Dermis microvascular lymphatic vessel endothelial cell (primary cell): ENCODE measurements around the gene ARHGEF37. TPM values are rescaled to one million over a fixed set of nuclear protein-coding genes. Genes with fewer than 3 reads are reported as not detected.
"Not testable (repeated sequence)": the region's sequence is repeated elsewhere in the genome, so short reads cannot be mapped to it uniquely, and the experiment has no call there.

Source experiments
- DNase-seq, 2 donors: peaks; one replicate each; pipeline versions ENCODE4 v3.0.0 to v3.0.0-alpha.2; 2010; ENCODE audit warnings: low read depth in 2 of 2
- total RNA-seq: library from RNA; depleted of rRNA; stranded (reverse); fragments of >200 nt; gene quantifications from 2 replicates; pipeline ENCODE4 v1.2.1, GENCODE V29; 2014

Gene ARHGEF37
- total RNA-seq, 1 donor from 2014 or later, result 8.3 TPM

DNA sequence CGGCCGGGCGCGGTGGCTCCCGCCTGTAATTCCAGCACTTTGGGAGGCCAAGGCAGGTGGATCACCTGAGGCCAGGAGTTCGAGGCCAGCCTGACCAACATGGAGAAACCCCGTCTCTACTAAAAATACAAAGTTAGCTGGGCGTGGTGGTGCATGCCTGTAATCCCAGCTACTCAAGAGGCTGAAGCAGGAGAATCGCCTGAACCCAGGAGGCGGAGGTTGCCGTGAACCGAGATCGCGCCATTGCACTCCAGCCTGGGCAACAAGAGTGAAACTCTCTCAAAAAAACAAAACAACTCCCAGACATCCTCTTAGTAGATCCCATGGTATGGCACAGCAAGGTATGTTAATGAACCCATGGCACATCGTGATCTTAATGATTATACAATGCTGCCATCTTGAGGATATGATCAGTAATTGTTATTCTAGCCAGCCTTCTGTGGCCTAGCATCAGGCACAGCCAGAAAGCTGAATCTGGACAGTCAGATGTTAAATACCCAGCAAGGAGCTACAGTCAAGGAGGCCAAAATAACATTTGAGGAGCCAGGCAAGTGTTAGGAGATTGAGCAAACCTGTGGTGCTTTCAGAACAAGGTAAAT is 16.7 kb upstream of the ARHGEF37 start:
- peak; percentile 74 to 87 for DNase-seq

DNA sequence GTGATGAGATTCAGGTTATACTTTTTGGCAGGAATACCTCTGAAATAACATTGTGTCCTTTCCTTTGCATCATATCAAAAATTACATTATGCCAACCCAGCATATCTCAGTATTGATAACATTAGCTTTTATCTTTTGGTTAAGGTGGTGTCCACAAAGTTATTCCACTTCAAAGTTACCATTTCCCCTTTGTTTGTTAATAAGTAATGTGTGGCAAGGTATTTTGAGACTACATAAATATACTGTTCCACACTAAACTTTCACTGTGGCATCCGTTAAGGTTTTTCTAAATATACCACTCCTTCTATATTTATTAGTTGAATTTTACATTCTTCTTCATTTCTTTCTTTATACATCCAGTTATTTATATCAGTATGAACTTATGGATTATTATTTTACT is 14.1 kb upstream of the ARHGEF37 start:
- no peak for DNase-seq

DNA sequence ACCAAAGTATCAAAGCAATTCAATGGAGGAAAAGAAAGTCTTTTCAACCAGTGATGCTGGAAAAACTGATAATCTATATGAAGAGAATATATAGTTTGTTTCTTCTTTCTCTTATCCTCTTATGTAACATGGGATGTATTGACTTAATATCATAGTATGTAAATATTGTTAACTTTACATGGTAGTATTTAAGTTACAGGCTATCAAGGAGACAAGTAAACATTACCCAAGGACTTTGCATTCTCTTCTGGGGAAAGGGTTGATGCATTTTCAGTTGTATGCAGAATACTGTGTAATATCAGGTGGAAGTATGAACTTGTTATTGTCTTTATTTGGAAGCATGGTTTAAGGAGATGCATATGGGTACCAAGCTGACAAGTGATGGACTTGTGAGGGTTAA is 9.1 kb upstream of the ARHGEF37 start:
- no peak for DNase-seq

DNA sequence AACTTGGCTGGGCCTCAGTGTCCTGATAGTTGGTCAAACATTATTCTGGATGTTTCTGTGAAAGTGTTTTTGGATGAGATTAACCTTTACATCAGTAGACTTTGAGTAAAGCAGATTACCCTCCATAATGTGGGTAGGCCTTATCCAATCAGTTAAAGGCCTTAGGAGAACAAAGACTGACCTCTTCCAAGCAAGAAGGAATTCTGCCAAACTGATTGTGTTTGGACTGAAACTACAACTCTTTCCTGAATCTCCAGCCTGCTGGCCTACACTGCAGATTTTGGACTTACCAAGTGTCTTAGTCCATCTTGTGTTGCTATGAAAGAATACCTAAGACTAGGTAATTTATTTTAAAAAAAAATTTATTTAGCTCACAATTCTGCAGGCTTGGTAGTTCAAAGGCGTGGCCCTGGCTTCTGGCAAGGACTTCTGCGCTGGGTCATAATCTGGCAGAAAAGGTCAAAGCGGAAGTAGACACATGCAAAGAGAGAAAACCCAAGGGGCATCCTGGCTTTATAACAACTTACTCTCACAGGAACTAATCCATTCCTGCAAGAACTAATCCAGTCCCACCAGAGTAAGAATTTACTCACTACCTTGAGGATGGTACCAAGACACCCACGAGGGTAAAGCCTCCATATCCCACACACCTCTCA is 8.6 kb upstream of the ARHGEF37 start:
- no peak for DNase-seq

DNA sequence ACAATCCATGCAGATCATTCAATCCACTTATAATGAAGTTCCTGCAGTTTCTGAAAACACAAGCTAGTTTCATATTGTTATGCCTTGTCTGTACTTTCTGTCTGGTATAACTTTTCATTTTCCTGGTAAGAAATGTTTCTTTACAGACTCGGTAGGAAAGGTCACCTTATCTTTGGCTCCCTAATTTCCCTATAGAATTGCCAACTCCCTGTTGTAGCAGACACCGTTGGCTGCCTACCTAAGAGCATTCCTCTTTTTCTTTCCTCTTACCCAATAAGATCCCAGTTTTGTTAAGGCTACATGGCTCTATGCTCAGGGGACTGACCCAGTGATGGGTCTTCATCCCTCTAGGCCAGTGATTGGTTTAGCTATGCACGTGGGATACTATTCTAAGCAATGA is 6.2 kb upstream of the ARHGEF37 start:
- DNase-seq, result peak in 1 of 2 donors; percentile 13

DNA sequence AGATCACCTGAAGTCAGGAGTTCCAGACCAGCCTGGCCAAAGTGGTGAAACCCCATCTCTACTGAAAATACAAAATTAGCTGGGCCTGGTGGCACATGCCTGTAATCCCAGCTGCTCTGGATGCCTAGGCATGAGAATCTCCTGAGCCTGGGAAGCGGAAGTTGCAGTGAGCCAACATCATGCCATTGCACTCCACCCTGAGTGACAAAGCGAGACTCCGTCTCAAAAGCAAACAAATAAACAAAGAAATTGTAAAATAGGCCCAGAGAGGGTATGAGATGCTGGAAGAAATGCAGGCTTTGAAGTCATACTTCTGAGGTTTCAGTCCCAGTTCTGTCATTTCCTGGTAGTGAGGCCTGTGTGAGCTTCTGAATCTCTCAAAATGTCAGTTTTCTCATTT is 5.3 kb upstream of the ARHGEF37 start:
- DNase-seq, result no peak

DNA sequence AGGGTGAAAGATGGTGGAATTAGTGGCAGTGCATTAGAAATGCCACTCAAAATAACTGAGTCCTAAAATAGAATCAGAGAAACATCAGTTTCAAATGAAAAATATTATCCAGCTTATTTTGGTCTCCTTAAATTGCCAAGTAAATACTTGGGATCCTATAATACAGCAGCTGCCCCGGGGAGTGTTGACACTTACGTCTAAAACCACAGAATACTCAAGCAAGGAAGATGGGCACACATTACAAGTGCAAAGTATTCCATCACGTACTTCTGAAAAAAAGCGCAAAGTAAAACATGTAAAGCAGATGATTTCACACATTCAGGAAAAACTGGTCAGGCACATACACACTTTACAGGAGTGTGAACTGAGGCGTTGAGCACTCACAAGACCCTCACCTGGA is 2.4 kb upstream of the ARHGEF37 start:
- DNase-seq, result no peak

DNA sequence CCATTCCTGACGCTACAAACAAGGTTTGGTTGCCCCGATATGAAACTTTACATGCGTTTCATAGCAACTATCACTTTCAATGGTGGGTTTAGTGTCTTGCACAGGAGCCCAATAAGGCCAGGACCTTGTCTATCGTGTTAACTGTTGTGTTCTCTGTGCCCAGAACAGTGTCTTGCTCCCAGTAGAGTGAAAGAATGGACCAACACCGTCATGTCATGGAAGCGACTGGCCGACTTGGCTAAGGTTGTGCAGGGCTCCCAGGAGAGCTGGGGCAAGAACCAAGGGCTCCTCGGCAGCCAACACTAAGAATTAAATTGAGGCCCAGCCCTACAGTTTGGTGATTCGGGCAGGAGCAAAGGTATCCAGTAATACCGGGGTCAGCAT is 498 bp upstream of the ARHGEF37 start:
- DNase-seq, result no peak

DNA sequence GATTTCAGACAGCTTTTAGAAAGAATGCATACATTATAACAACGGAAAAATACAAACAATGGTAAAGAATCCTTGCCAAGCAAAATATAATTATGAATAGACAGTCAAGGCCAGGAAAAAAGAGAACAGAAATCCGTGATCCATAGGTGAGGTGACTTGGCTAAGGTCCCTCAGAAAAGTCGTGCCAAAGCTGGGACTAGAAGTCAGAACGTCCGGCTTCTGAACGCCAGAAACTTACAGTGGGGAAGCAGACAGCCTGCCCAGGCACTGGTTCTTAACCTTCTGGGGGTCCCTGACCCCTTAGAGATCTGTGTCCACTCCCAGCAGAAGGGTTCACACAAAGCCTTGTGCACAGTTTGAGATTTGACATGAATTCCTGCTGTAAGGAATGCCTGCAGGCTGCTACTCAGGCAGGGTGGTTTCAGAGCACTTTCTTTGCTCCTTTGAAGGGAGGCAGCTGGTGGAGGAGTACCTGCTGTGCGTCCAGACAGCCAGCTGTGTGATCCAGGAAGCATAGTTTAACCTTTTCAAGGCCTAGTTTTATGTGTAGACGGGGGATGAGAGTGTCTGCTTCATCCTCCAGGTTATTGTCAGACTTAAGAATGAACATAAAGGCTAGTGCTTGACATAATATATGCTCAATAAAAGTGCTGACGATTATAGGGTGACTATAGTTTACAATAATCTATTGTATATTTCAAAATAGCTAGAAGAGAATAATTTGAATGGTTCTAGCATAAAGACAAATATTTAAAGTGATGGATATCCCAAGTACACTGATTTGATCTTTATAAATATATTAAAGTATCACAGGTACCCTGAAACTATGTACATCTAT is 852 bp downstream of the ARHGEF37 start:
- DNase-seq, result peak; percentile 87 to 93

DNA sequence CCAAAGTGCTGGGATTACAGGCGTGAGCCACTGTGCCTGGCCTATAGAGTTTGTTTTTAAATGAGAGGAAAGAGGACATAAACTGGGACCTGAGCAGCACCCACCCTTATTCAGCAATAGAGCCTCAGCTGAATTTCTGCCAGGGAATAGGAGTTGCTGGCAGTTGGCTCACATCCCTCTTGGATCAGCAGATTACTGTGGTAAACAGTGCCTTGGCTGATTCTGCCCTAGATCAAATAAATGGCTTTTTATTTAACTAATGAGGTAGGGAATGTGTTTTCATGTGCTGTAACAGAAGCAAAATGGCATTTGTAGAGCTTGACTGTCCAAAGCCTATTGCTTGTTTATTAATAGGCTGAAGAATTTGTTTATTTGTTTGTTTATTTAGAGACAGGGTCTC is 2.1 kb downstream of the ARHGEF37 start:
- peak; percentile 60 to 77 for DNase-seq

DNA sequence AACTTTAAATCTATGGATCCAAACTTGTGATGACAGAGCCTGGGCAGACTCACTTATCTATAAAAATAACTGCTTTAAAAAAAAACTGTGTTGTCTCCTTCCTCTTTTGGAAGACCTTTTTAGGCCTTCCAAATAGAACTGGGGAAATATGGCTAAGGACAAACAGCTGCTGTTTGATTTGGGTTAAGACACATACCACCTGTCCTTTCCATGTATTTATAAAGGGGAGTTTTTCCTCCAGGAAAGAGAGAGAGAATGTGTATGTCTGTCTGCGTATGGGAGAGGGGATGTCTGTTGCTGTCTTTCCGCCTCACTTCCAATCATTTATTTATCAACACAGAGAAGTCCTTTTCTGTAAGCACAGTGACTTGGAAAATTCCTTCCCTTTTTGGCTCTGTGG is 2.8 kb downstream of the ARHGEF37 start:
- DNase-seq, result peak in 1 of 2 donors; percentile 25

DNA sequence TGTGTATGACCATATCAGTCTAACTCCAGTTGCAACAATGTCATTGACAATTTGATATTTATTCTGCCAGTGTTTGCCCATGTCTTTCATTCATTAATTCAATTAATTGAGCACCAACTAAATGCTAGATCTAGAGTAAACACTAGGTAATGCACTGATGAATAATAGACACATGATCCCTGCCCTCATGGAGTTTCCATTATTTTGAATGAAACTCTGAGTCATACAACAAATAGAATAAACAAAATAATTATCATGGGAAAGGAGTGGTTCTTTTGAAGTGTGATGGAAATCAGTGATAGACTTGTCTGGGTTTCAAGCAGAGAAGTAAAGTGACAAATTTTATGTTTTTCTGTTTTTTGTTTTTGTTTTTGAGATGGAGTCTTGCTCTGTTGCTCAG is 4.6 kb downstream of the ARHGEF37 start:
- DNase-seq, result no peak

DNA sequence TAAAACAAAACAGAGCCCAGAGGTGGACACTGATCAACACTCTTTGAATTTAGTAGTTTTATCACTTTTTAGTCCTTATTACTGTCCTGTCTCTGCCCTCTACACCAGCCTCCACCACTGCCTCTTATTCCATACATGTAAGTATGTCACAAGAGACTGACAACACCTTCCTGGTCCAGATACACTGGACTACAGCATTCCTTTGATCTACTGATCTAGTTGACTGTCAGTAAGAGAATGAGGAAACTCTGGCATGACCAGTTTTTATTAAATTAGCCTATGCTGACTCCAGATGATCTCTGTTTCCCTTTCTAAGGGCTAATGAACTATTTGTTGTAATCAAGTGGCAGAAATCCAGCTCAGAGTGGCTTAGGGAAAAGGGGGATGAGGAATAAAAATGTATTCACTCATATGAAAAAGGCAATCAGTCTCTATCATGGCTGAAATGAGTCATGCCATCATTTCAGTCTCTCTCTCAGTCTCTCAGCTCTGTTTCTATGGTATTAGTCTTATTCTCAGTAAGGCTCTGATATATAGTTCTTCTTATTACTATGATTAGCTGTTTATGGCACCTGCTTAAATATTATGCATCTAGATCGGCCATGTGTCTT is 5.5 kb downstream of the ARHGEF37 start:
- peak; percentile 42 to 48 for DNase-seq

DNA sequence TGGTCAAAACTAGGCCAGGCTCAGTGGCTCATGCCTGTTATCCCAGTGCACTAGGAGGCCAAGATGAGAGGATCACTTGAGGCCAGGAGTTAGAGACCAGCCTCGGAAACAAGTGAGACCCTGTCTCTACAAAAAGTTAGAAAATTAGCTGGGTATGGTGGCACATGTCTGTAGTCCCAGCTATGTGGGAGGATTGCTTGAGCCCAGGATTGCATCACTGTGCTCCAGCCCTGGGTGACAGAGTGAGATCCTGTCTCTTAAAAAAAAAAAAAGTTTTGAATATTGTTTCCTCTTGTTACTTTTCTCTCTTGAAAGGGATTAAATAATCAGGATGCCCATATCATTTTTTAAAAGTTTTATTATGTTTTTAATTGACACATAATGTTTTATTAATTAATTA is 7.6 kb downstream of the ARHGEF37 start:
- DNase-seq, result no peak

DNA sequence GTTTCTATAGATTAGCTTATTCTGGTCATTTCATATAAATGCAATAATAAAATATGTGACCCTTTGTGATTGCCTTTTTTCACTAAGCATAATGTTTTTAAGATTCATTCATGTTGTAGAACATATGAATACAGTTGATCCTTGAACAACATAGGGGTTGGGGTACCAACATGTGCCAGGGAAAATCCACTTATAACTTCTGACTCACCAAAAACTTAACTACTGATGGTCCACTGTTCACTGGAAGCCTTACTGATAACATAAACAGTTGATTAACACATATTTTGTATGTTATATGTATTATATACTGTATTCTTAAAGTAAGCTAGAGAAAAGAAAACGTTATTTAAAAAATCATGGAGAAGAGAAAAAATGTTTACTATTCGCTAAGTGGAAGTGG is 12.1 kb downstream of the ARHGEF37 start:
- no peak for DNase-seq

DNA sequence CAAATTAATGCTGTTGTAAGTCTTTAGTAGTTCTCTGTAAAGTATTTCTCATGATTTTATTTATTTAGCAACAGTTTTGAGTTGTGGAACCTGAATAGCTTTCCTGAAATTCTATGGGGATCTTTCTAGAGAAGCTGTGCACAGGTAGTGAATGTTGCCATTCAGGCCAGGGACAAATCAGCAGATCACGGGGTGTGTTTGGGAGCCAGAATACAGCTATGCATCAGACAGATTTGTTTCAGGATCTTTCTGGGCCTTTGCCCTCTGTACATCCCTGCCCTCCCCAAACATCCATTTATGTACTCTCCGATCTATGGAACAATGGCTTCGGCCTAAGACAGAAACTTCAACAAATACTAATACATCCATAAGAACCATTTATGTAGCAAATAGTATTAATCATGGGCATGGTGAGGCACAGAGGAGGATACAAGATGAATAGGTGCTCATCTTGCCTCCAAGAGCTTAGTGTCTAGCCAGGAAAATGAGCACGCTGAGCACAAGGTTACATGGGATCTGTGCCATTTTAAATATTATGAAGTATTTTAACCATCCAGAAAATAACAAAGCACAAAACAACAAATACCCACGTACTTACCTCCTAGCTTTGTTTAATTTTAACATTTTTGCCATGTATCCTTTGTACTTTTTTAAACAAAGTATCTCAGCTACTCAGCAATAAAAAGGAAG is 13.1 kb downstream of the ARHGEF37 start:
- DNase-seq, result peak; percentile 55 to 69

DNA sequence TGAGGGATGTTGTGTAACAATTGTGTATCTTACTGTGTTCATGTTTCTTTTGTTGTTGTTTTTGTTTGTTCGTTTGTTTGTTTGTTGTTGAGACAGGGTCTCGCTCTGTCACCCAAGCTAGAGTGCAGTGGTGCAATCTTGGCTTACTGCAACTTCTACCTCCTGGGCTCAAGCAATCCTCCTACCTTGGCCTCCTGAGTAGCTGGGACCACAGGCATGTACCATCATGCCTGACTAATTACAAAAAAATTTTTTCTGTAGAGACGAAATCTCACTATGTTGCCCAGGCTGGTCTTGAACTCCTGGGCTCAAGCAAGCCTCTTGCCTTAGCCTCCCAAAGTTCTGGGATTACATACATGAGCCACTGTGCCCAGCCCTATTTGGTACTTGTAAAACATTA is 13.8 kb downstream of the ARHGEF37 start:
- not testable (repeated sequence) for DNase-seq

DNA sequence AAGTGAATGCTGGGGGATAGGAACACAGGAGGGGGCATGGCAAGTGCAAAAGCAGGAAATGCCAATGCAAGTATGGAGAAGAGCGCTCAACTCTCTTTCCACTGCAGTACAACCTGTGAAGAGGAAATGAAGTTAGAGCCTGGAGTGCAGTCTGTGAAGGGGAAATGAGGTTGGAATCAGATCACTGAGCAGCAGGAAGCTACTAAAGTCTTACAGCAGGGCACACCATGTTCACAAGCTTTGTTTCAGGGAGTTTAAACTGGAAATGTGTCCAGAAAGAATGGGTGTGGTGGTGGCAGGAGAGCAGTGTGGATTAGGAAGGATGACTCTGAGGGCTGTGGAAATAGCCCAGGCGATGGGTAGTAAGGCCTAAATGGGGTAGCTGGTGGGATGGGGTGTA is 15.4 kb downstream of the ARHGEF37 start:
- DNase-seq, result peak; percentile 88 to 89

DNA sequence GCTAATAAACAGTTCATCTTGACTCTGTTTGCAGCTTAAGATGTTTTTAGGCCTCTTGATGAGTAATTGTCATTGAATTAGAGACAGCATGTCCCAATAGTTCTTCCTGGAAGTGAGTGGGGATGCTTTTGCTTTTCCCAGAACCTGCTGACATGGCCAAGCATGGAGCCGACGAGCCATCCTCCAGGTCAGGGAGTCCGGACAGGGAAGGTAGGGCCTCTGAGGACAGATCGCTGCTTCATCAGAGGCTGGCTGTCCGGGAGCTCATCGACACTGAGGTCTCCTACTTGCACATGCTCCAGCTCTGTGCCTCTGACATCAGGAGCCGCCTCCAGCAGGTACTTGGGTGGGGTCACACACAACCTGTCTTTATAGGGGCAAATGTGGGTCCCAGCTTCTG is 16.3 kb downstream of the ARHGEF37 start:
- no peak for DNase-seq

DNA sequence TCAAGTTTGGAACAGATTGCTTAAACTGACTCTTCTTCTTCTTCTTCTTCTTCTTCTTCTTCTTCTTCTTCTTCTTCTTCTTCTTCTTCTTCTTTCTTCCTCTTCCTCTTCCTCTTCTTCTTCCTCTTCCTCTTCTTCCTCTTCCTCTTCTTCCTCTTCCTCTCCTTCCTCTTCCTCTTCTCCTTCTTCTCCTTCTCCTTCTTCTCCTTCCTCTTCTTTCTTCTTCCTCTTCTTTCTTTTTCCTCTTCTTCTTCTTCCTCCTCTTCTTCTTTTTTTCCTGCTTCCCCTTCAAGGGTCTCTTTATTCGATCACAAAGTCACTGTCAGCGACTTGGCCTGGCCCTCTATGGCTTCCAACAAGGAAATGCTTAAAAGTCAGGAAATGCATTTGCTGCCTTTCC is 16.9 kb downstream of the ARHGEF37 start:
- DNase-seq, result not testable (repeated sequence)

DNA sequence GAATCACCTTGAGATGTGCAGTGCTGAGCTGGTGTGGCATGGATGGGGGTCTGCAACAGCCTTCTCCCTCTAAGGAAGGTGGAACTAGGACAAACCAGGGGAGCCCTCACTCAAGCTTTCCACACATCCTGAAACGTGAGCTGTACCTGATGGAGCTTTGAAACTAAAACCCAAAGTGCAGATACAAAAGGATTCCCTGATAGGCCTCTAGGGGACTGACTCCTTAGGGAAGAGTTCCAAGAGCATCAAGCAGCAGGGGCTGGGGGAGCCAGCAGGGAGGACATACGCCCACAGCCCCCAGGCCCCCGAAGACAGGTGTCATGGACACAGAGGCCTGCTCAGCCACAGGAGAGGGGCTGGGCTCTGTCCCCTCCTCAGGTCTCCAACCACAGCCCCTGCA is 17.7 kb downstream of the ARHGEF37 start:
- DNase-seq, result no peak

DNA sequence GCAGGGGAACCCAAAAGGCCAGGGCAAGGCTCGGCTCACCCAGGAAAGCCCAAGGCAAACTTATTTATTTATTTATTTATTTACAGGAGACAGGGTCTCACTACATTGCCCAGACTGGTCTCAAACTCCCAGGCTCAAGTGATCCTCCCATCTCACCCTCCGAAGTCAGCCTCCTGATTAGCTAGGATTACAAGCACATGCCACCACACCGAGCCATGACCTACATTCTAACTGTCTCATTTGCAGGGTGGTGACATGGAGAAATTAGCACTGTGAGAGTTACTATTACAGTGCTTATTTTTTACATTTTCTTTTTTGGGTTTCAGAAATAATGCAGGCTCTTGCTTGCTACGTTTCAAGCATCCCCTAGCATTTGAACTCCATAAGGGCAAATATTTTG is 18.1 kb downstream of the ARHGEF37 start:
- no peak for DNase-seq
